Measurements from ENCODE around the gene PHF12.

DNA sequence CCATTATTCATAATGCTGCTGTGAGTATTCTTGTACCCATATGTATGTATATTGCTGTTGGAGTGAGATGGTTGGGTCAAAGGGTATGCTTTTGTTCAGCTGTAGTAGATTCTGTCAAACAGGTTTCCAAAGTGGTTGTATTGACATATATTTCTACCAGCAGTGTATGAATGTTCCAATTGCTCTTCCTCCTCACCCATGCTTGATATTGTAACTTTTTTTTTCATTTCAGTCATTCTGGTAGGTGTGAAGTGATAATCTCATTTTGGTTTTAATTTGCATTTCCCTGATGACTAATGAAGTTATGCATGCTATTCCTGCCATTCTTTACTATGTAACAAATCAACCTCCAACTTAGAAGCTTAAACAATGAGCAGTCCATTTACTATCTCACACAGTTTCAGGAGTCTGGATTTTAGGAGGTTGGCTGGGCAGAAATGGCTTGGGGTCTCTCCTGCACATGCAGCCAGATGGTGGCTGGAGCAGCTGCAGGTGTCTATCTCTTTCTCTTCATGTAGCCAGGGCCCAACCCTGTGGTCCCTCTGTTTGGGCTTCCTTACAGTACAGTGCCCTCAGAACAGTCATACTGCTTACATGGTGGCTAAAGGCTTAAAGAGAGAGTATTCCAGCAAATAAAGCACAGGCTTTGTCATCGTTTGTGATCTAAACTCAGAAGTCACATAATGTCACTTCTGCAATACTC lies 75.3 kb downstream of the PHF12 start:
- TF ChIP-seq CTCF (IDR thresholded peaks at IDR 0.05; ENCODE audit: control extremely low read depth in 1 of 3, insufficient read depth in 1 of 3, low read depth in 1 of 3, low read length in 3 of 3) (no peak), EZH2 (IDR thresholded peaks at IDR 0.05; ENCODE audit: low read depth, low read length, severe bottlenecking) (no peak), POLR2AphosphoS5 (IDR thresholded peaks at IDR 0.05; ENCODE audit: low read depth, low read length) (no peak), GTF2F1 (IDR thresholded peaks at IDR 0.05; ENCODE audit: borderline replicate concordance, low read depth, low read length) (no peak), EP300 (IDR thresholded peaks at IDR 0.05; ENCODE audit: borderline replicate concordance in 1 of 2, low read depth in 2 of 2, low read length in 2 of 2) (no peak), TAF1 (IDR thresholded peaks at IDR 0.05; ENCODE audit: low read depth, low read length) (no peak), SIX5 (IDR thresholded peaks at IDR 0.05; ENCODE audit: low read depth, low read length) (no peak), YY1 (IDR thresholded peaks at IDR 0.05; ENCODE audit: low read depth, low read length) (no peak), CEBPB (IDR thresholded peaks at IDR 0.05; ENCODE audit: low read depth, low read length) (no peak), MAX (IDR thresholded peaks at IDR 0.05) (no peak), ZNF274 (IDR thresholded peaks at IDR 0.05; ENCODE audit: borderline replicate concordance, extremely low read depth, low read length) (no peak), POLR2A (IDR thresholded peaks at IDR 0.05; ENCODE audit: control extremely low read depth in 1 of 2, low read depth in 2 of 2, low read length in 2 of 2) (no peak), JUND (IDR thresholded peaks at IDR 0.05; ENCODE audit: low read length) (no peak)
- TF ChIP-seq, protein P1, sequence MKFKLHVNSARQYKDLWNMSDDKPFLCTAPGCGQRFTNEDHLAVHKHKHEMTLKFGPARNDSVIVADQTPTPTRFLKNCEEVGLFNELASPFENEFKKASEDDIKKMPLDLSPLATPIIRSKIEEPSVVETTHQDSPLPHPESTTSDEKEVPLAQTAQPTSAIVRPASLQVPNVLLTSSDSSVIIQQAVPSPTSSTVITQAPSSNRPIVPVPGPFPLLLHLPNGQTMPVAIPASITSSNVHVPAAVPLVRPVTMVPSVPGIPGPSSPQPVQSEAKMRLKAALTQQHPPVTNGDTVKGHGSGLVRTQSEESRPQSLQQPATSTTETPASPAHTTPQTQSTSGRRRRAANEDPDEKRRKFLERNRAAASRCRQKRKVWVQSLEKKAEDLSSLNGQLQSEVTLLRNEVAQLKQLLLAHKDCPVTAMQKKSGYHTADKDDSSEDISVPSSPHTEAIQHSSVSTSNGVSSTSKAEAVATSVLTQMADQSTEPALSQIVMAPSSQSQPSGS (IDR thresholded peaks at IDR 0.05; ENCODE audit: low read length), result no peak
